ENCODE results near the gene AUTS2.
A peak's percentile ranks its signal among the peaks of the same experiment; 100 is the strongest.

The AUTS2 gene

DNA sequence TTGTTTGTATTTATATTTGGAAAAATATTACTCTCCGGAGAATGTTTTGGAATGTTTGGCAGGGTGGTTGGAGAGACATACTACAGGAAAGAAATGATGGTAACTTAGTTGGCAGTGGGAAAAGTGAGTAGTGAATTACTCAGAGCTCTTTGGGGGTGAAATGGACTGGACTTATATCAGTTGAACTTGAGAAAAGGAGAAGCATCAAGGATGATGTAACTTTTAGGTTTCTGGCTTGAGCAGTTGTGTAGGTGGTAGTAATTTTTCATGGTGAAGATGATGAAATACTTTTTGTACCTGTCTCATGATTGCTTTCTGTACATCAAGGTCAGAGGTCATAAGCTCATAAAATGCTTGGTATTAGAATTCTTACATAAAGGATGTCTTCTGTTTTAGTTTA lies 617.2 kb downstream of the AUTS2 start:
- DNase-seq (ENCODE audit: low read depth), result peak; percentile 79
- no peak for TF ChIP-seq CTCF (conservative IDR thresholded peaks at IDR 0.05; ENCODE audit: low read length)
- no peak overlapping the region for H3K4me3 ChIP-seq (ENCODE audit: low read length)

DNA sequence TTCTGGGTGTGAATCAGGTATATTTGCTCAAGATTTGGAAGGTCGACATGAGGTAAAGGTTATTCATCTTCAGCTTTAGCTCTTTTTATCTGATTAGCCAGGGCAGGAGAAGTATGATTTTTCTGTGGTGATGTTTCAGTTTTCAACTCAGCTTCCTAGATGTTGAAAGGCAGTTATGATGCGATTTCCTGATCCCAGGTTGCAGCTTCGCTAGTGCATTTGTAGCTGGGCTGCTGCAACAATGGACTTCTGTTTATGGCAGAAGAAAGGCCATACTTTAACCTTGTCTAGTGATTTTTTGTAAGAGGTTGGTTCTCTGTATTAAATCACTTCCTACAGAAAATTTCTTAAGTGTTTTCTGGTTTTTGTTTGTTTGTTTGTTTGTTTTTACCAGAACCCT lies 619.3 kb downstream of the AUTS2 start:
- no peak overlapping the region for H3K4me3 ChIP-seq (ENCODE audit: low read length)
- TF ChIP-seq CTCF (conservative IDR thresholded peaks at IDR 0.05; ENCODE audit: low read length), result no peak
- DNase-seq (ENCODE audit: low read depth), result no peak

DNA sequence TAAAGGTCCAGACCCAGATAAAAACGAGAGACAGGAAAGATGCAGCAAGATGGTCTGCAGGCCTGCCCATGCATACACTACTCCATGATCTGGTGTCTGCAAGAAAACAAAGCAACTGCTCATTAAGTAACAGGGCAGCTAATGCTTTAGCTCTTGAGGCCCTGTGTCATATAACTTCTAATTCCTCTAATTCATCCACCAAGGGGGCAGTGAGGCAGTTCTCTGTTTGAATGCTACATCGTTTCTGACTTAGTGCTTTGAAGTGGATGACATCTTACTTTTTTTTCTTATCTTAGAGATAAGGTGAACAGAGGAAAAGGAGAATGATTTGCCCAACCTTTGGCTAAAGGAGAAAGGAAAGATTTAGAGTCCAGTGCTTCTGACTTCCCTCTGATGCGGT lies 619.7 kb downstream of the AUTS2 start:
- no peak for DNase-seq (ENCODE audit: low read depth)
- TF ChIP-seq CTCF (conservative IDR thresholded peaks at IDR 0.05; ENCODE audit: low read length), result no peak
- H3K4me3 ChIP-seq (ENCODE audit: low read length), result no peak overlapping the region

- no peak for DNase-seq (ENCODE audit: low read depth)
Measured at GRCh38 chr7:70219061-70219460, 620.8 kb downstream of the AUTS2 start.

GRCh38 chr7:70229242-70229641 lies 631.0 kb downstream of the AUTS2 start:
- TF ChIP-seq CTCF (conservative IDR thresholded peaks at IDR 0.05; ENCODE audit: low read length), result no peak
- H3K4me3 ChIP-seq (ENCODE audit: low read length), result no peak overlapping the region
- DNase-seq (ENCODE audit: low read depth), result no peak

More at GRCh38 chr7:70219061-70219460, 620.8 kb downstream of the AUTS2 start:
- no peak overlapping the region for H3K4me3 ChIP-seq (ENCODE audit: low read length)
- TF ChIP-seq CTCF (conservative IDR thresholded peaks at IDR 0.05; ENCODE audit: low read length), result no peak

DNA sequence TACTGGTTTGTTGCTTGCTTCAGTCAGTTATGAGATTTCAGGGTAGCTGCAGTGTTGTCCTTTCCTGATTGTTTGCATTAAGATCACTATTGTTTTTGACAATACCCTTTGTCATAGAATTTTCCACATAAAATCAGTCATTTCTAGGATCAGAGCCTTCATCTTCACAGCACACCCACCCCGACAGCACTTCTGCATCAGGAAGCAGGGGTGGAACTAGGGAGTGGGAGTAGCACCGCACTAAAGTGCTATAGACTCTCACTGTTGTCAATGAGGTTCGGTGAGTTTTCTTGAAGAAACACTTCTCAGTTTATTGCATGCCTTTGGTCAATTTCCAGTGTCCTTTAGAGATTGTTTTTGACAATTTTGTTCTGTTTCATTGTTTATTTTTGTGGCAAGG lies 632.5 kb downstream of the AUTS2 start:
- DNase-seq (ENCODE audit: low read depth), result no peak
- TF ChIP-seq CTCF (conservative IDR thresholded peaks at IDR 0.05; ENCODE audit: low read length), result no peak
- H3K4me3 ChIP-seq (ENCODE audit: low read length), result no peak overlapping the region

- H3K4me3 ChIP-seq (ENCODE audit: low read length), result no peak overlapping the region
- TF ChIP-seq CTCF (conservative IDR thresholded peaks at IDR 0.05; ENCODE audit: low read length), result no peak
Measured at GRCh38 chr7:70233776-70234175, 635.5 kb downstream of the AUTS2 start.

More at GRCh38 chr7:70233776-70234175, 635.5 kb downstream of the AUTS2 start:
- DNase-seq (ENCODE audit: low read depth), result no peak

Measured in AG10803 (cell line).